ENCODE measurements around the gene EDAR.

Gene EDAR

DNA sequence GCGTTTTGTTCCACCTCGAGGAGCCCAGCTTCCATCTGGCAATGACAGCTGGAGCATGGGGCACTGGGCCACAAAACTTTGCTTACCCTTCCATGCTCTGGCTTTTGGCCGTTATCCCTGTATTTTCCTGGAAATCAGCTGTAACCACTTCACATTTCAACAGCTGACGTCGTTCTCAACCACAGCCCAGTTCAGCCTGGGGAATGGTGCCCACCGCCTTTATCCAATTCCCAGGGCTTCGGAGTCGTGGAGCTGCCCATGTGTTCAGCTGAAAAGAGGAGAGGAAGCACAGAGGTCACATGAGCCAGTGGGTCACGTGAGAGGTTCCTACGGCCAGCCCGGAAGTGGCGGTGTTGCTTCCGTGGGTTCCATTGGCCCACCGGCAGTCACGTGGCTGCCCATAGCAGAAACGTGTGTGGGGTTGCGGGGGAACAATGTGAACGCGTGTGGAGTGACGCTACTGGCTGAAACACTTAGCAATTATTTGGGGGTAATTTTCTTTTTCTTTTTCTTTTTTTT lies 16.7 kb upstream of the EDAR start:
- no peak for DNase-seq (ENCODE audit: low read depth in 1 of 2, low spot score in 1 of 2)

DNA sequence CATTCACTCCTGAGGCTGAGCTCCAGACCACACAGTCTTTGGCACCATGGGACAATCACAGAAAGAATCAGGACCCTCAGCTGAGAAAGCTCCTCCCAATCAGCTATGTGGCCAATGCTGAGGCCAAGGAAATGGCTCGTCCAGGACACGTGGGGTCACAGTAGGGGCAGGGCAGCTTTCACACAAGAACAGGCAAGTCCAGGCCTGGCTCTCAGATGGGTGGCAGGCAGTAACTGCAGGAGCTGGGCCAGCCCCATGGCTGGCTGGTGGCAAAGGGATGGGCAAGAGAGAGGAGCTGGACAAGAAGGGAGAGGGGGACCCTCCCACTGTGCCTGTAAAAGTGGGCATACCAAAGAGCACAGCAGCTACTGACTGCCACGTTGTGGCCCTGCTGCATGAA lies 12.2 kb upstream of the EDAR start:
- DNase-seq (ENCODE audit: low read depth in 1 of 2, low spot score in 1 of 2), result no peak

DNA sequence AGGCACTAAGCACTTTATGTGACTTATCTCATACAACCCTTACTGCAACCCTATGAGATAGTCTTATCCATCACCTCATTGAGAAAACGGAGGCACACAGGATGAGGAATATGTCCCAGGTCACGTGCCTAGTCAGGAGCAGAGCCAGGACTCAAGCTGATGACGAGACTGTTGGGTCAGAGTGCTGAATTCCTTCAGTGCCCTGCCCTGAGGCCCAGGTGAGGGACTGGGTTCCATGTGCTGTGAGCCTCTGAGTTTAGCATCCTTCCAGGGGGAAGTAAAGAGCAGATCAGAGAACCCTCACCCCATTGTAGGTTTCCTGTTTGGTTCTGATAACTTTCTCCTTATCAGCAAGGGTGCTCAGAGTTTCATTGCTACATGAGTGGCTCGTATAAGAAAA lies 11.7 kb upstream of the EDAR start:
- DNase-seq (ENCODE audit: low read depth in 1 of 2, low spot score in 1 of 2), result no peak

DNA sequence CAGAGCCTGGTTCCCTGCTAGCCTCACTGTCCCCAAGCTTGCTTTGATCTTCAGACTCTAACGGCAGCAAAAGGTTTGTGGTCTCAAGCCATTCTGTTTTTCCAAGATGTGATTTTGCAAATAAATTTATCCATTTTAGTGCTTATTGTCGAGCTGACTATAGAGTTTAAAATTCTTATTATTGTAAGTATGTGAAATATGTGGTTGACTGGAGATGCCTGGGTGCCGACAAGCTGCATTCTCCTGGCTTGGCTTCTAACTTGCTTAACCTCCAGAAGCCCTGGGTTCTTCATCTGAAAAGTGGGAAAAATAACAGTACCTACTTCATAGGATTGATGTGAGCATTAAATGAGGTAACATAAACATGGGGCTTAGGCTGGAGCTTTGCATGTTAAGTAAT lies 9.9 kb upstream of the EDAR start:
- no peak for DNase-seq (ENCODE audit: low read depth in 1 of 2, low spot score in 1 of 2)

DNA sequence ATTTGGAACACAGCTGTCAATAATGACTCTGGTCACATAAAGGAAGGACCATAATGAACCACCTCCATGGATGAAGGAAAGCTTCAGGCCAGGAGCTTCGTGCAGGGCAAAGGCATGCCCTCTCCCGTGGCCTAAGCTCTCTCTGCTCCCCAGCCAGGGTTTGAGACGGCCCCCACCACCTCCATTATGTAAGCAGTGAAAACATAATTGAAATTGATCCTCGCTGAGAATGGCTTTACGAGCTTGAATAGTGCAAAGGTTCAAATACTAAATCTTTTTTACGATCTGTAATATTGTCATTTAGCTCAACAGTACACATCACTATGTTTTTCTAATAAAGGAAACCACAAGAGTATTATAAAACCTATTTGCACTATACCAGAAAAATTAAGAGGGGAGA lies 5.2 kb upstream of the EDAR start:
- no peak for DNase-seq (ENCODE audit: low read depth in 1 of 2, low spot score in 1 of 2)

DNA sequence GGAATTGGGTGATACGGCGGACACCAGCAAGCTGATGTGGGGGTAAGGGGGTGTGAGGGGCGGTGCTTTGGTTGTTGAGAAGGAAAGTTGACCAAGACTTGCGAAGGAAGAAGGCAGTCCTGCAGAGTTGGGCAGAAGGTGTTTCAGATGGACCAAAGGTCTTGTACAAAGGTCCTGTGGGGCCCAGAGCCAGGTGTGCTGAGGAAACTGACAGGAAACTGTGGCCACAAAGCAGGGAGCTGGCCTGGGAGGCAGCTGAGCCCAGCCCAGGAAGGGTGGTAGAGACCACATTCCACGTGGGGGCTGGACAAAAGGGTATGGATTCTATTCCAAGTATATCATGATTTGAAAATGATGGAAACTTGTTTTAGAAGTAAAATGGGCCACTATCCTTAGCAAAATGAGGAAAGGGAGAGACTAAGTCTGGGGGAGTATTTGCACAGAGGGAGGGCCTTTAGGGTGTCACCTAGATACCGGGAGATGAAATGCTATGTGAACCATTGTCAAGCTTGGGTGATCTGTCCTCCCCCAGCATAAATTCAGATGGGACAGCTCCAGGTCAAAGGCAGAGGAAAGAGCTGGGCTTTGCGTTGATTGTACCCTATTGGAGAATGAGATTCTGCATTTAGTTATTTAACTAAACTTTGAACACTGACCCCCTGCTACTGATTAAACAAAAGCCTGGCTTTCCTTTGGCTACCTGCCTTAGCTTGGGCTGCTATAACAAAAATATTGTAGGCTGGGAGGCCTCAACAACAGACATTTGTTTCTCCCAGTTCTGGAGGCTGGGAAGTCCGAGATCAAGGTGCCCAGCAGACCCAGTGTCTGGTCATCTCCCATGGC lies 4.3 kb upstream of the EDAR start:
- DNase-seq (ENCODE audit: low read depth in 1 of 2, low spot score in 1 of 2), result no peak

DNA sequence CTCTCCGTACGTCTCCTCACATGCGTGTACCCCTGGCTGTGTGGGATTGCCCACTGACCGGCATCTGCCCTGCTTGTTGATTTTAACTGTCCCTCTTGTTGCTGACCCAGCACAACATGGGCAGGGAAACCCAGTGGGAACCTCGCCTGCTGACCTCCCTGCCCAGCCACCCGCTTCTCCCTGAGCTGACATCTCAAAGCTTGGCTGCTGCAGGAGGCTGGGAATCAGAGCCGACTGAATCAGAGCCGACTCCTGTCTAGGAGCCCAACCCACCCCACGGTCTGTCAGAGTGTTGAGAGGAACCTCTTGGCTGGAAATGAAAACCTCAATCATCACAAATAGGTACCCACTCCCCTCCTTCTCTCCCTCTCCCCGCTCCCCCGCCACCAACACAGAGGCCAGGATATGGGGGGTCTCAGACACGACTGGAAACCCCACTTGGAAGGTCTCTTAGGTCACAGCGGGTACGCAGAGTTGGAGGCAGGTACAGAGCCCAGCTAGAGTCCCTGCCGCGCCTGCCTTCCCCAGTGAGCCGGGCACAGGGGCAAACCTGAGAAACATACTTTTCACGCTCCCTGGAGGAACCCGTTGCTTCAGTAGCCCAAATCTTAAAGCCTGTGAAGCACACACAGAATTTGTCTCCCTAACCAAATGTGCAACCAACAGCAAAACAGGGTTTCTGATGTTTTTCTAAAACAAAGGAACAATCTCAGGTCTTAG lies 784 bp downstream of the EDAR start:
- DNase-seq (ENCODE audit: low read depth in 1 of 2, low spot score in 1 of 2), result no peak

DNA sequence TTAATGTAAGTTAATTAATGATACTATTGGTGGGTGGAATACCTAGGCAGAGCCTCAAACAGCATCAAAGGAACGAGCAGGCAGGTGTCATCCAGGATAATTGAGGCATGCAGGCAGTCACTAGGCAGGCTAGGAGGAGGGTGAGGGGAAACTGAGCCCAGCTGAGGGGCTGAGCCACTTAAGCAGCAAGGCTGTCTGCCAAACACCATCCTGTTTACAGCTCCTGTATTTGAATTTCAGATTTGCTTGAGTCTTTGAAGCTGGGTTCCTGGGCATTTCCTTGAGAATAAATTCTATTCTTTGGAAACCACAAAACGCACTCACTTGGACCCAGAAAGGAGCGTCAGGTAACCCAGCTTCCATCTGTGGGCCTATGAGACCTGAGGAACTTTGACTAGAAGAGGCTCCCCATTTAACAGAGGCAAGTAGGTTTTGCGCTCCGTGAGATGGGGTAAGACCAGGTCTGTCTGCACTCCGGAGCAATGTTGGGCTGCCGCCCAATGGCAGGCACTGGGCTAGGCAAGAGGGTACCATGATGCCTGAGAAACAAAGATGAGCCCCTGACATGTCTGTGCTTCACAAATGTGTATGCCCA lies 2.0 kb downstream of the EDAR start:
- no peak for DNase-seq (ENCODE audit: low read depth in 1 of 2, low spot score in 1 of 2)

DNA sequence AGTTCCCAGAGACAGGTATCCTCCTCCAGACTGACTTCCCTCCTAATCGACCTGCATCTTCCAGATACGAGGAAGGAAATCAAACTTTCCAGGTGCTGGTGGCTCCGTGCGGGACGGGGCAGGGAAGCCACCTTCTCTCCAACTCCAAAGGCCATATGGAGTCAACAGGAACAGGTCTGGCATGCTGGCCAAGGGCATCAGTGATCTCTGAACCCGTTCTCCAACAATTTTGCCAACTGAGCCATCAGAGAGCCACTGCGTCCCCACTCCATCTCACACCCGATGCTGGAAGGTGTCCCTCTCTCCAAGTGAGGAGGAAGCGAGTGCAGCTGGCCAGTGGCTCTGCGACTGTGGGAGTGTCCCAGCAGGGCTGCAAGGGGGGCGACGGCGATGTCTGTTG lies 5.4 kb downstream of the EDAR start:
- DNase-seq (ENCODE audit: low read depth in 1 of 2, low spot score in 1 of 2), result no peak

DNA sequence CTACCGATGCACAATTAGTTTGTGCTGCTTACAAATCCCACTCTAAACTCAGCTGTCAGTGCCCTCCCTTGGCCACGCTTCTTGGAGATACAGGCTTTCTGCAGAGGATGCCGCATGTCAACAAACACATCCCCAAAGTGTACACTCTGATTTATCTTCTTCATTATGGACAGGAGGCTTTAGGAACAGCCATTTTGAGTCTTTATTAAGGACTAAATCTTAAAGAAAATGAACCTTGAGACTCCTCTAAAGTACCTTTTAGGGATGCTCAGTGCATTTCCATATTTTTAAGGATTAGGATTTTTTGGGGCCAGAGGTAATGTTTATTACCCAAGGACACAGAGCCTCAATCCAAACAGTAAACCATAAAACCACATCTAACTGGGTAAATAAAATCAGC lies 6.0 kb downstream of the EDAR start:
- no peak for DNase-seq (ENCODE audit: low read depth in 1 of 2, low spot score in 1 of 2)

DNA sequence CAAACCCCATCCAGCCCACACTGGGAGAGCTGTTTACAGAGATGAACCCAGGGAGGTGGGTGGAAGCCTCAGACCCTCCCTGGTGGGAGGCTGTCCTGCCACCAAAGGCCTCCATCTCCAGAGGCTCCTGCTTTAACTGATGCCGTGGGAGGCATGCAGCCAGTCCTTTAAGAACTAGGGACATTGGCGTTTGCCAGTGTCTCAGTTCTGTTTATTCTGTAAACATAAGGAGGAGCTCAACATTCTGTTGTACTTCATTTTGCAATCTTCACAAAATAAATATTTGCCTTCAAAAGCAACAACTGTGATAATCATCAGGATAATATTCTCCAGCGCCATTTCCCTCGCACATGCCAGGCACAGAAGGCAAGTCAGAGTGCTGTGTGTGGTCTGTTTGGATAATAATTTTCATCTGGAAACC lies 6.8 kb downstream of the EDAR start:
- no peak for DNase-seq (ENCODE audit: low read depth in 1 of 2, low spot score in 1 of 2)

DNA sequence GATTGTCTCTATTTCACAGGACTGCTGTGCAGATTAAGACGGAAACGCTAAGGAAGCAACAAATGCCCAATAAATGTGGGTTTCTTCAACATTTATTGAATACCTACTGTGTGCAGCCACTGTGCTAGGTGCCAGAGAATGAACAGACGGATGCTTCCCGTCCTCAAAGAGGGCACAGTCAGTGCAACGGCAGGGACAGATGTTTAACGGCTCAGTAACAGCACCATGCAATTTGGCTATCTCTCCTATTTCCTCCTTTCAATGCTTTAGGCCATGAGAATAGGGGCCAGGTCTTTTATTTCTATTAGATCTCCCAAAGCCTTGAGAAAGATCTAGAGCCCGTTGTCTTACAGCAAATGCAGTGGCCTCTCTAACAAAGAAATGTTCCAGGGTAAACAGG lies 7.2 kb downstream of the EDAR start:
- no peak for DNase-seq (ENCODE audit: low read depth in 1 of 2, low spot score in 1 of 2)

DNA sequence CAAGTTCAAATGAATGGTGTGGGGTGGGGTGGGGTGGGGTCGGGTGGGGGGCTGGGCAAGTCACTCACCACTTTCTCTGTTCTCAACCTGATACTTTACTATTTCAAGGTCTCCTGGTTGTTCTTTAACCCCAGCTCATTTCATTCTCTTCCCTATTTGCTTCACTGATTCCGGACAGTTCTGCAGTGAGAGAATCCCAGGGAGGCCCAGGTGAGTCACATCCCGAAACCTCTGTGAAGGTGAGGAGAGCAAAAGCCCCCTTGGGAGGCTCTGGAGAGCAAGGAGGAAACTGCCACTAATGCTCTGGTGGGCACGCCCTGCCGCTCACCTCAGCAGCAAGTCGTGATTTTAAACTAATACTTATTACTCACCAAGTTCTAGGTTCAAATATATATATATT lies 8.9 kb downstream of the EDAR start:
- DNase-seq (ENCODE audit: low read depth in 1 of 2, low spot score in 1 of 2), result no peak

DNA sequence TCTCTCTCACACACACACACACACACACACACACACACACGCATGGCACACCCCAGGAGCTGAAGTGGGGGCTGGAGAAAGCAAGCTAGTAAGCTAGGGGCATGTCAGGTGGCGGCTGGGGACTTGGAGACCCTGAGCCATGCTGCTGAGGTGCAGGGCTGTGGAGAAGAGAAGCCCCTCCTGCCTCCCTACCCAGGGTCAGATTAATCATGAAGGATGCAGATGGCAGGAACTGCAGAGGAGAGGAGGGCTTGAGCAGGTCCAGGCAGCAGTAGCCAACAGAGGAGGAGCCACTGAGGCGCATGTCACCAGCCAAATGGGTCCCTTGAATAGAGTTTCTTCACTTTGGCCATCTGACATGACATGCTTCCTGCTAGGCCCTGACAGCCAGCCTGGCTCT lies 9.6 kb downstream of the EDAR start:
- DNase-seq (ENCODE audit: low read depth in 1 of 2, low spot score in 1 of 2), result no peak

DNA sequence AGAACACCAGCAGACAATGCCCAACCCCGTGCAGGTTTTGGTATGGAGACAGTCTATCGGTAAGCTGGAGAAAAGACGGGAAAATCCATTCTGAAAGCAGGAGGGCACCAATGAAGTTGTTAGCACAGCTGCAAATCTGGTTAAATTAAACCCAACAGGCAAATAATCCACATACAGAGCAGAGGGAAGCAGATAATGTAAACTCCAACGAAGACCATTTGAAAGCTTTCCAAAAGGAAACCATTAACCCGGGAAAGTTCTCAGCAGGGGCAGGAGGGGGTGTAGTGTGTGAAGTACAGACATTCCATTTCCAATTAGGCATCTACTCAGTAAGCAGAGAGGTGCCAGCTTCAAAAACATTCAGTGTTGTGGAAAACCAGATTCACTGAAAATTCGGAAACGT lies 10.3 kb downstream of the EDAR start:
- no peak for DNase-seq (ENCODE audit: low read depth in 1 of 2, low spot score in 1 of 2)

DNA sequence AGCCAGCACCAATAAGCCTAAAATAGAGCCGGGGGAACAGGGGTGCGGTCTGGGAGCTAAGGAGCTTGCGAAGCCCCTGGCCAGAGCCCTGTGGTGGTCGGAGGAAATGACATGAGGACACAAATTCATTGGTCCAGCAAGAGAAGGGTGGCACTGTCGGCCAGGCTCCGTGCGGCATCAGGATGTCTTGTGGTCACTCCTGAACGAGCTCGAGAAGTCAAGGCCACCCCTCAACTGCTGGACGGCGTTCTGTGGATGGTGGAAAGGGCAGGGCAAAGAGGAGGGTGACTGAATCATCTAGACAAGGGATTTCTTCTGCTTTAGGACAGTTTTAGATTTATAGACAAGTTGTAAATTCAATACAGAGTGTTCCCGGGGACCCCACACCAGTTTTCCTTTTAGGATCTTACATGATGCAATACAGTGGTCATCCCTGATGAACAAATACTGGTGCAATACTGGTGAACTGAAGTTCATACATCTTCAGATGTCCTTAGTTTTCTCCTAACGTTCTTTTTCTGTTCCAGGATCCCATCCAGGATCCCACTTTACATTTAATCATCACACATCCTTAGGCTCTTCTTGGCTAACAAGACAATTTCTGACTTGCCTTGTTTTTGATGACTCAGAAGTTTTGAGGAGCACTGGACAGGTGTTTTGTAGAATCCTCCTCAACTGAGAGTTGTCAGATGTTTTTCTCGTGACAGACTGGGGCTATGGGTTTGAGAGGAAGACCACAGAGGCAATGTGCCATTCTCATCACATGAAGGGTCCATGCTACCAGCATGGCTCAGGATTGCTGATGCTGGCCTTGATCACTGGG lies 13.2 kb downstream of the EDAR start:
- no peak for DNase-seq (ENCODE audit: low read depth in 1 of 2, low spot score in 1 of 2)

DNA sequence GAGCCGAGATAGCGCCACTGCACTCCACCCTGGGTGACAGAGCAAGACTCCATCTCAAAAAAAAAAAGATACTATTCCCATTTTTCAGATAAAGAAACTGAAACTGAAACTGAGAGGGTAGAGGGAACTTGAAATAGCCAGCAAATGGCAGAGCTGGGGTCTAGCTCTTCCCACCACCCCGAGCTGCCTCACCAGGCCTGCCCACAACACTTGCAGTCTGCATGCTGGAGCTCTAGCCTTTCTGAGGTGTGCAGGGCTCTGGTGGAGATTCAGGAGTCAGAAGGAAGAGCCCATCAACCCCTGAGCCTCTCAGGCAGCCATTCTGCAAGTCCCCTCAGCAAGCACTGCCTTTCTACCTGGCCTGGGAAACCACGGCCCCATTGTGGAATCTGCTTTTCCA lies 14.3 kb downstream of the EDAR start:
- DNase-seq (ENCODE audit: low read depth in 1 of 2, low spot score in 1 of 2), result no peak

DNA sequence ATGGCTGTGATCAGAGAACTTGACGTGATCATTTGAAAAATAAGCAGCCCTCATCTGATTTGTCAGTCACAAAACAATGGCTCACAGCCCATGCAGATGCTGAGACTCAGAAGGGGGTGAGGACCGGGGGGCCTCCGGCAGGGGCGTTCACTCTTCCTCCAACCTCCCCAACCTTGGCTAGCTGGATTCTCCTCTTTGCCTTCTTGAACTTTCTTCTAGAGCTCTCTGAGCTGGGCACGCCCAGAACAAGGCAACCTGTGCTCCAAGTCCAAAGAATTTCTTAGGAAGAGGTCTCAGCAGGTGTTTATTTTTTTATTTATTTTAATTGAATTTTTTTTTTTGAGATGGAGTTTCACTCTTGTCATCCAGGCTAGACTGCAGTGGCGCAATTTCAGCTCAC lies 16.4 kb downstream of the EDAR start:
- DNase-seq (ENCODE audit: low read depth in 1 of 2, low spot score in 1 of 2), result no peak

DNA sequence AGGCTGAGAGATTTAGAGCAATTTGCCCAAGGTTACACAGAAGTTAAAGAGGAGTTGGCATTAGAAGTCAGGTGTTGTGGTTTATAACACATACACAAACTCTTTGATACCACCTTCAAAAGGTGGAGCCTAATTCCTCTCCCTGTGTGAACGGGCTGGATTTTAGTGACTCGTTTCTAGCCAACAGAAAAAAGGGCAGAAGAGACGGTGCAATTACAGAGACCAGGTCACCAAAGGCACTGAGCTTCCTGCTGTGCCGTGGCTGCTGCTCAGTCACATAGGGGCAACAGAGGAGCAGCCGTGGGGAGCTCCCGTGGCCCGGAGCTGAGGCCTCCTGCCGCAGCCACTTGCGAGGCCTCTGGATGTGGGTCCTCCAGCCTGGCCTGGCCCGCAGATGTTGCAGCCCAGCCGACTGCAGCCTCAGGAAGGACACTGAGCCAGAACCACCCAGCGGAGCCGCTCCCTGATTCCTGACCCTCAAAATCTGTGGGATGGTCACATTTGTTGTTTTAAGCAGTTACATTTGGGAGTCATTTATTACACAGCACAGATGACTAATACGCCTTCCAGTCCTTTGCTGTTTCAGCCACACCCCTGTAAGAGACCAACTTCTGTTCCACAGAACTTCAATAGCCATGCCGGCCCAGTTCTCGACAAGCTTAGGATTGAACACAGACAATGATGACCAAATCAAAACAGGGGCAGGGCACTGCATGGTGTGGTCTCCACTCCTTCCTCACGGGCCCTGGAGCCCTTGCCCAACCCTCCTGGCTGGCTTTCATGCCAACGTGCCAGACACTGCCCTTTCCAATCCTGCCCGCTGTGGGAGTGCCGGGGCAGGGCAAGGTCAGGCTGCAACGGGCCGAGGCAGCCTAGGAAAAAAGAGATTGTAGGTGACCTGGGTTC lies 17.1 kb downstream of the EDAR start:
- no peak for DNase-seq (ENCODE audit: low read depth in 1 of 2, low spot score in 1 of 2)

DNA sequence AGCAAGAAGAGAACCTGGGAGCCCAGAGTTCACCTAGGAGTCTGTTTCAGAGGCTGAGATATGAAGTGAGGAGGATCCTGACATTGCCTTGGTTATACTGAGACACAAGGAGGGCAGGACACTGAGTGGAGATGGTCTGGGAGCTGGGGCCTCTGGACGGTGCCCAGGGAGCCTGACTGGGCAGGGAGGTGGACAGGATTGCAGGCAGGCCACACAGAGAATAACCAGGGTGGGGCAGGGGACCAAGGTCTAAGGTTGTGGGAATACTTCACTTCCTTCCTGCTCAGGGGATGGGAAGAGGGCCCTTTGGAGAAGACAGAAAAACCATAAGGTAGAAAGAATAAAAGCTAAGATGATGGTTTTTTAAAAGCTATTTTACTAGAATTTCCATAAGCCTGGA lies 18.7 kb downstream of the EDAR start:
- no peak for DNase-seq (ENCODE audit: low read depth in 1 of 2, low spot score in 1 of 2)

Measured in activated T-helper 1 cell treated with anti-CD3 and anti-CD28 coated beads, Interleukin-2, amount 50 U/mL, for 16 hours (primary cell).